Measurements from ENCODE around the gene HOXB1. TPM values are rescaled to one million over a fixed set of nuclear protein-coding genes. Genes with fewer than 3 reads are reported as not detected.

HOXB1 gene
- total and polyA plus RNA-seq, 2 experiments from 2014 or later = not detected

DNA sequence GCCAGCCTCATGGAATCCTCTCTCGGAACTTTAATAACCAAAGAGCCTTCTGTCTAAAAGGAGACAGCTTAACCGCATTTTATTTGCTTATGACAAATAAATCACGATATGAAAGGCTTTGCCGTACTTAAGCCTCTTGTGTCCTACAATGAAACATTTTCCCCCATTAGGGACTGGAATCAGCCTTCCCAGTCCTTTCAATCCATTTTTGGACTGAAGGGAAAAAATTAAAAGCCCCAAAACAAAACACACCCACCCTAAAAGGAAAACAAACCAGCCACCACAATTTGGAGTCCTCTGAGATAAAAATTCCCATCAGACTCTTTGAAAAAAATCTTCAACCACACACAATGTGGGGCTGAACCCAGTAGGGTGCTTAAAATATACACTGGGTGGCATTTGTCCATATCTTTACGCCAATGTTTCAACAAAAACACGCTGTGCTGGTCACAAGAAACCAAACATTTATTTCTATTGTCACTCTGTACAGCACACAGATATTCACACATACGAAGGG lies 44.3 kb upstream of the HOXB1 start:
- H3K27me3 Mint-ChIP-seq (ENCODE audit: insufficient read depth, low read depth, poor library complexity) = peaks cover 22% of the 10 kb centered on the region
- H3K4me3 ChIP-seq = no peak overlapping the region
- no peak for ATAC-seq

DNA sequence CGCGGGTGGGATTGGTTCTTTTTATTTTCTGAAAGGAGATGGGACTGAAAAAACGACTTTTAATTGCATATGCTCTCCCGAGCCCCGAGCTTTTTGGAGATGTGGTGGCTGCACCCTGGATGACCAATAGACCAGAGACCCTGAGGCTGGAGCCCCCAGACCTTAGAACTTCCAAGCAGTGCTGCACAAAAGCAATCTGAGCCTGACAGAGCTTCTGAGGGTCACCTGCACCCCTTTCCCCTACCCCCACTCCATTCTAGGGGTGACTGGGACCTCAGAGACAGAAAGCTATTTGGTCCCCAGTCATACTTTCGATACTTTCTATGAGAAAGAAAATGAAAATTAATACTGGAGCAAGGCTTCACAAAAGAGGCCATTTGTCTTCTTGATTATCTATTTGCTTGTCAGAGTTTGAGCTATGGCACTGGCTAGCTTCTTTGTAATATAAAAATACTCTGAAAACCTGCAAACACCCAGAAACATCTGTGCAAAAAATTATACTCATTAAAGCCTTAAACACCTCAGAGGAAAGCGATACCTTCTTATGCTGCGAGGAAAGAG lies 43.8 kb upstream of the HOXB1 start:
- TF ChIP-seq EZH2 (IDR thresholded peaks at IDR 0.05; ENCODE audit: low read depth, unreplicated experiment) (no peak), JUNB (IDR thresholded peaks at IDR 0.05; ENCODE audit: unreplicated experiment) (no peak), STAT1 (IDR thresholded peaks at IDR 0.05; ENCODE audit: unreplicated experiment) (no peak), CREB1 (CRISPR knock-in tag; IDR thresholded peaks at IDR 0.05; ENCODE audit: low read depth) (no peak)
- TF ChIP-seq, protein P1, sequence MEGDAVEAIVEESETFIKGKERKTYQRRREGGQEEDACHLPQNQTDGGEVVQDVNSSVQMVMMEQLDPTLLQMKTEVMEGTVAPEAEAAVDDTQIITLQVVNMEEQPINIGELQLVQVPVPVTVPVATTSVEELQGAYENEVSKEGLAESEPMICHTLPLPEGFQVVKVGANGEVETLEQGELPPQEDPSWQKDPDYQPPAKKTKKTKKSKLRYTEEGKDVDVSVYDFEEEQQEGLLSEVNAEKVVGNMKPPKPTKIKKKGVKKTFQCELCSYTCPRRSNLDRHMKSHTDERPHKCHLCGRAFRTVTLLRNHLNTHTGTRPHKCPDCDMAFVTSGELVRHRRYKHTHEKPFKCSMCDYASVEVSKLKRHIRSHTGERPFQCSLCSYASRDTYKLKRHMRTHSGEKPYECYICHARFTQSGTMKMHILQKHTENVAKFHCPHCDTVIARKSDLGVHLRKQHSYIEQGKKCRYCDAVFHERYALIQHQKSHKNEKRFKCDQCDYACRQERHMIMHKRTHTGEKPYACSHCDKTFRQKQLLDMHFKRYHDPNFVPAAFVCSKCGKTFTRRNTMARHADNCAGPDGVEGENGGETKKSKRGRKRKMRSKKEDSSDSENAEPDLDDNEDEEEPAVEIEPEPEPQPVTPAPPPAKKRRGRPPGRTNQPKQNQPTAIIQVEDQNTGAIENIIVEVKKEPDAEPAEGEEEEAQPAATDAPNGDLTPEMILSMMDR (conservative IDR thresholded peaks at IDR 0.05; ENCODE audit: low read depth in 2 of 2) = no peak
- peak overlapping the region; percentile 21; the same call in 1 of the 2 replicates for H3K4me3 ChIP-seq
- H3K79me2 ChIP-seq (replicated peaks; ENCODE audit: insufficient read depth) = no peaks in the 10 kb centered on the region
- DNase-seq (ENCODE audit: low spot score) (no peak), ATAC-seq (no peak)
- H3K36me3 ChIP-seq (ENCODE audit: insufficient read depth) = no peaks in the 10 kb centered on the region
- H3K27me3 ChIP-seq (ENCODE audit: insufficient read depth) = peaks cover 100% of the 10 kb centered on the region
- no peaks in the 10 kb centered on the region for H3K9me2 ChIP-seq (ENCODE audit: insufficient read depth)
- Mint-ChIP-seq H3K4me1 (peaks cover 38% of the 10 kb centered on the region), H3K36me3 (ENCODE audit: low read depth) (no peaks in the 10 kb centered on the region), H3K27ac (no peak overlapping the region), H3K4me3 (no peak overlapping the region), H3K27me3 (ENCODE audit: insufficient read depth, low read depth, poor library complexity) (peaks cover 16% of the 10 kb centered on the region), H3K9me3 (peaks cover 7% of the 10 kb centered on the region; the same call in 2 of the 3 replicates)
- no peak overlapping the region for H2AFZ ChIP-seq
- no peak overlapping the region for H3K27ac ChIP-seq (ENCODE audit: low read depth)
- H3F3A ChIP-seq (replicated peaks; ENCODE audit: low read depth) = peaks cover 72% of the 10 kb centered on the region
- H3K4me1 ChIP-seq (ENCODE audit: insufficient read depth) = peaks cover 58% of the 10 kb centered on the region
- H4K20me1 ChIP-seq (replicated peaks; ENCODE audit: insufficient read depth) = peaks cover 63% of the 10 kb centered on the region
- peak overlapping the region; percentile 64 for H3K4me2 ChIP-seq

More for the DNA sequence above, 44.3 kb upstream of the HOXB1 start:
- DNase-seq (ENCODE audit: low spot score) = no peak
- no peaks in the 10 kb centered on the region for H3K36me3 ChIP-seq (ENCODE audit: insufficient read depth)
- H3K9me3 Mint-ChIP-seq = peaks cover 7% of the 10 kb centered on the region; the same call in 2 of the 3 replicates
- H4K20me1 ChIP-seq (replicated peaks; ENCODE audit: insufficient read depth) = peaks cover 65% of the 10 kb centered on the region
- peak overlapping the region; percentile 64 for H3K4me2 ChIP-seq
- TF ChIP-seq JUNB (IDR thresholded peaks at IDR 0.05; ENCODE audit: unreplicated experiment) = no peak
- TF ChIP-seq CREB1 (CRISPR knock-in tag; IDR thresholded peaks at IDR 0.05; ENCODE audit: low read depth) = no peak
- TF ChIP-seq EZH2 (IDR thresholded peaks at IDR 0.05; ENCODE audit: low read depth, unreplicated experiment) = peak; percentile 80
- H3K4me1 Mint-ChIP-seq = peaks cover 38% of the 10 kb centered on the region
- no peak overlapping the region for H3K27ac ChIP-seq (ENCODE audit: low read depth)
- H3K27me3 ChIP-seq (ENCODE audit: insufficient read depth) = peaks cover 100% of the 10 kb centered on the region
- H2AFZ ChIP-seq = no peak overlapping the region
- H3K36me3 Mint-ChIP-seq (ENCODE audit: low read depth) = no peaks in the 10 kb centered on the region
- no peak overlapping the region for H3K27ac Mint-ChIP-seq
- H3K4me1 ChIP-seq (ENCODE audit: insufficient read depth) = peaks cover 57% of the 10 kb centered on the region
- H3F3A ChIP-seq (replicated peaks; ENCODE audit: low read depth) = peaks cover 73% of the 10 kb centered on the region
- no peaks in the 10 kb centered on the region for H3K9me2 ChIP-seq (ENCODE audit: insufficient read depth)
- H3K79me2 ChIP-seq (replicated peaks; ENCODE audit: insufficient read depth) = no peaks in the 10 kb centered on the region
- no peak overlapping the region for H3K4me3 Mint-ChIP-seq

- TF ChIP-seq ZNF114 (CRISPR knock-in tag; IDR thresholded peaks at IDR 0.05) (no peak), EZH2 (IDR thresholded peaks at IDR 0.05; ENCODE audit: low read depth, unreplicated experiment) (peak; percentile 61)
- Mint-ChIP-seq H3K4me1 (peaks cover 28% of the 10 kb centered on the region), H3K27ac (no peak overlapping the region), H3K4me3 (no peak overlapping the region), H3K36me3 (ENCODE audit: low read depth) (no peaks in the 10 kb centered on the region), H3K9me3 (no peaks in the 10 kb centered on the region; the same call in 2 of the 3 replicates), H3K27me3 (ENCODE audit: insufficient read depth, low read depth, poor library complexity) (no peaks in the 10 kb centered on the region)
- Histone ChIP-seq H3F3A (replicated peaks; ENCODE audit: low read depth) (peaks cover 73% of the 10 kb centered on the region), H3K9me2 (ENCODE audit: insufficient read depth) (no peaks in the 10 kb centered on the region), H2AFZ (no peak overlapping the region), H3K27ac (ENCODE audit: low read depth) (no peak overlapping the region), H3K4me1 (ENCODE audit: insufficient read depth) (peaks cover 76% of the 10 kb centered on the region), H3K4me3 (no peak overlapping the region), H3K79me2 (replicated peaks; ENCODE audit: insufficient read depth) (no peaks in the 10 kb centered on the region), H3K27me3 (ENCODE audit: insufficient read depth) (peaks cover 100% of the 10 kb centered on the region), H3K4me2 (no peak overlapping the region), H3K36me3 (ENCODE audit: insufficient read depth) (no peaks in the 10 kb centered on the region), H4K20me1 (replicated peaks; ENCODE audit: insufficient read depth) (peaks cover 70% of the 10 kb centered on the region)
- DNase-seq (ENCODE audit: low spot score) (no peak), ATAC-seq (no peak)
These were observed 41.1 kb upstream of the HOXB1 start for GRCh38 chr17:48571826-48572417.

All from GM23338 (cell line).